GM18519 (cell line): ENCODE data around the gene CTNNBL1.

Experiments
- ATAC-seq: cut with Tn5 transposase; IDR thresholded peaks from one replicate; pipeline ENCODE4 v1.9.1; 2021; ENCODE audit warnings: mild to moderate bottlenecking, moderate library complexity; ENCODE audit not compliant: unreplicated experiment, low FRiP score

CTNNBL1 gene

GRCh38 chr20:37736132-37736531 lies 42.3 kb downstream of the CTNNBL1 start:
- no peak for ATAC-seq

GRCh38 chr20:37737826-37738420 lies 44.1 kb downstream of the CTNNBL1 start:
- ATAC-seq: no peak

GRCh38 chr20:37741055-37741454 lies 47.2 kb downstream of the CTNNBL1 start:
- no peak for ATAC-seq

- no peak for ATAC-seq
Observed at GRCh38 chr20:37741570-37741969, 47.7 kb downstream of the CTNNBL1 start.

GRCh38 chr20:37742131-37742530 lies 48.3 kb downstream of the CTNNBL1 start:
- no peak for ATAC-seq

- no peak for ATAC-seq
Observed at GRCh38 chr20:37744347-37744746, 50.5 kb downstream of the CTNNBL1 start.

GRCh38 chr20:37745553-37745952 lies 51.7 kb downstream of the CTNNBL1 start:
- ATAC-seq: no peak

GRCh38 chr20:37748015-37748414 lies 54.2 kb downstream of the CTNNBL1 start:
- ATAC-seq: no peak

- ATAC-seq: no peak
Observed at GRCh38 chr20:37749218-37749617, 55.4 kb downstream of the CTNNBL1 start.

- ATAC-seq: no peak
Observed at GRCh38 chr20:37749620-37750403, 56.0 kb downstream of the CTNNBL1 start.

GRCh38 chr20:37755665-37756064 lies 61.8 kb downstream of the CTNNBL1 start:
- no peak for ATAC-seq

GRCh38 chr20:37756234-37756633 lies 62.4 kb downstream of the CTNNBL1 start:
- ATAC-seq: no peak

GRCh38 chr20:37757550-37757949 lies 63.7 kb downstream of the CTNNBL1 start:
- no peak for ATAC-seq

GRCh38 chr20:37758332-37758731 lies 64.5 kb downstream of the CTNNBL1 start:
- no peak for ATAC-seq

GRCh38 chr20:37759052-37759553 lies 65.3 kb downstream of the CTNNBL1 start:
- ATAC-seq: no peak

- no peak for ATAC-seq
Observed at GRCh38 chr20:37759761-37760209, 66.0 kb downstream of the CTNNBL1 start.

GRCh38 chr20:37760322-37760721 lies 66.5 kb downstream of the CTNNBL1 start:
- ATAC-seq: no peak

- ATAC-seq: no peak
Observed at GRCh38 chr20:37762716-37763485, 69.1 kb downstream of the CTNNBL1 start.

- no peak for ATAC-seq
Observed at GRCh38 chr20:37764333-37764935, 70.6 kb downstream of the CTNNBL1 start.

GRCh38 chr20:37770908-37771307 lies 77.1 kb downstream of the CTNNBL1 start:
- no peak for ATAC-seq
